Measurements from ENCODE around the gene PLIN3.
"Not testable (repeated sequence)": the region's sequence is repeated elsewhere in the genome, so short reads cannot be mapped to it uniquely, and the experiment has no call there.

DNA sequence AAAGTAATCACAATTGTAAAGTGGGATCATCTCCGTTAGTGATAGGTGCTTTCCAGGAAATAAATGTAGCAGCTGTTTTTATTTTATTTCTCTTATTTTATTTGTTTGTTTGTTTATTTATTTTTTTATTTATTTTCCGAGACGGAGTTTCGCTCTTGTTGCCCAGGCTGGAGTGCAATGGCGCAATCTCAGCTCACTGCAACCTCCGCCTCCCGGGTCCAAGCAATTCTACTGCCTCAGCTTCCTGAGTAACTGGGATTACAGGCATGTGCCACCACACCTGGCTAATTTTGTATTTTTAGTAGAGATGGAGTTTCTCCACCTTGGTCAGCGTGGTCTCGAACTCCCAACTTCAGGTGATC, 35.5 kb downstream of the PLIN3 start:
- TF ChIP-seq, protein P1, sequence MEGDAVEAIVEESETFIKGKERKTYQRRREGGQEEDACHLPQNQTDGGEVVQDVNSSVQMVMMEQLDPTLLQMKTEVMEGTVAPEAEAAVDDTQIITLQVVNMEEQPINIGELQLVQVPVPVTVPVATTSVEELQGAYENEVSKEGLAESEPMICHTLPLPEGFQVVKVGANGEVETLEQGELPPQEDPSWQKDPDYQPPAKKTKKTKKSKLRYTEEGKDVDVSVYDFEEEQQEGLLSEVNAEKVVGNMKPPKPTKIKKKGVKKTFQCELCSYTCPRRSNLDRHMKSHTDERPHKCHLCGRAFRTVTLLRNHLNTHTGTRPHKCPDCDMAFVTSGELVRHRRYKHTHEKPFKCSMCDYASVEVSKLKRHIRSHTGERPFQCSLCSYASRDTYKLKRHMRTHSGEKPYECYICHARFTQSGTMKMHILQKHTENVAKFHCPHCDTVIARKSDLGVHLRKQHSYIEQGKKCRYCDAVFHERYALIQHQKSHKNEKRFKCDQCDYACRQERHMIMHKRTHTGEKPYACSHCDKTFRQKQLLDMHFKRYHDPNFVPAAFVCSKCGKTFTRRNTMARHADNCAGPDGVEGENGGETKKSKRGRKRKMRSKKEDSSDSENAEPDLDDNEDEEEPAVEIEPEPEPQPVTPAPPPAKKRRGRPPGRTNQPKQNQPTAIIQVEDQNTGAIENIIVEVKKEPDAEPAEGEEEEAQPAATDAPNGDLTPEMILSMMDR (IDR thresholded peaks at IDR 0.05 in 4 of 5, conservative IDR thresholded peaks at IDR 0.05 in 1 of 5): not testable (repeated sequence)
- TF ChIP-seq POLR2A (IDR thresholded peaks at IDR 0.05): not testable (repeated sequence)

Data from gastrocnemius medialis (tissue), 4 donors.